G401.6 (cell line): Measurements from ENCODE around the gene KCTD18.

ENCODE experiments used
- FAIRE-seq: peaks from 2 replicates; lab custom pipeline; 2012; peaks lifted over from hg19 to GRCh38; lab: Jason Lieb, UNC

KCTD18 gene

DNA sequence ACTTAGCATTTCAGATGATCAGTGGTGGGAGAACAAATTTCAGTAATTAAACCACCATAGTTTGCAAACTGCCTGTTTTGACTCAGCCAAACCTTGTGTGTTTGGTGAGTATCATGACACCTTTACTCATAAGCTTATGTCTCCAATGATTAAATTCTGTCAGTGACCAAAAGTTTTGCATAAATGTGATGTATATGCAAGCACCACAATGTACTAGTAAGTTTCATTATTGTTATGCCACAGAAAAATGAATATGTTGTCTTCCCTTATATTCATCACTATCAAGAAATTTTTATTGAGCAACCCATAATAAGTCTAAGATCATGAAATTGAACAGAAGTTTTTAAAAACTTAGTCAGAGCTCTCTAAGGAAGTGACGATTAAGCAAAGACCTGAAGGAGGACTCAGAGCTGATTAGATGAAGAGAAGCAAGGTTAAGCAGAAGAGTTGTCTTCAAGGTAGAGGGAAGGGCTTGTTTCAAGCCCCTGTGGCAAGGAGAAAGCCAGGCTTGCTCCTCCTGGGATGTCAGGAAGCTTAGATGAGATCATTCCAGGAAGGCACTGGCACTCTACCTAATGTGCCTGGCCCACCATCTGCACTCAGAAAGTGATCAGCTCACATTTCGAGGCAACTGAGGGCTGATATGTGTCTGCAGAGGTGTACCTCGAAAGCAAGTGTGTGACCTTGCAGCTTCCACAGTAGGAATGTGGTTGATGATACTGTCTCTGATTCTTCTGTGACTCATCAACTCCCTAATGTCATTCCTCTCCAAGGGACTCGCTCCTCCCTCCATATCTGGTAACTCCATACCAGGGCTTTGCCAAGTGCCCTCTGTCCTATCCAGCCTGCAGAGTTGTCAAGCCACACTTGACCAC is 54.7 kb downstream of the KCTD18 start:
- no peak for FAIRE-seq

DNA sequence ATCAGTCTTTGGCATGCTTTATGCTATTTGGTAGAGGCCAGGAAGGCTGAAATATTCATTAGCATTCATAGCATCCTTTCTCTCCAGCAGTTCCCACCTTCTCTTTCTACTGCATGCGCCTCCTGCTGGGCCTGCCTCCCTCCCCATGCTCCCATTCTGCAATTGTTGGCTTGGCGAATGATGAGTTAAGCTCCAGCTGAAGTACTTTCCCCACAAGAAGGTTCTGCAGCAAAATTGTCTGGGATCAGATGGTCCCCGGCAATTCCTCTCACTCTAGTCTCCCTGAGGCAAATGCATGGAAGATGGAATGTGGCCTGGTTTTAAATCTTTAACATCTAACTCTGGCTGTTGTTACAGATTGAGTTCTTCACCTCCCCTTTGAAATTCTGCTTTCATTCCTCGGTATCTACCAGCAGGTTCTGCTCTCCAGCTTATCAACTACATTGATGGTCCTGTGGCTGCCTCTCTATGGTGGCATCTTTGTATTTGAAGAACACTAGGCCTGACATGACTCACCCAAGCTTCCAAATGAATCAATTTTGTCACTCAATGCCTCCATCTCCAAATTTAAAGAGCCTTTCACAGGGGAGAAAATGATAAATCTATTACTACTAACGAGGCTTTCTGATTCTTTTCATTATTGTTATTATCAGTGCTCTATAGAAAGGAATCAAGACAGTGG is 55.9 kb downstream of the KCTD18 start:
- no peak for FAIRE-seq

GRCh38 chr2:200453142-200453852 is 56.6 kb downstream of the KCTD18 start:
- no peak for FAIRE-seq

GRCh38 chr2:200452377-200452776 is 57.5 kb downstream of the KCTD18 start:
- FAIRE-seq: no peak

GRCh38 chr2:200451511-200451910 is 58.4 kb downstream of the KCTD18 start:
- no peak for FAIRE-seq

DNA sequence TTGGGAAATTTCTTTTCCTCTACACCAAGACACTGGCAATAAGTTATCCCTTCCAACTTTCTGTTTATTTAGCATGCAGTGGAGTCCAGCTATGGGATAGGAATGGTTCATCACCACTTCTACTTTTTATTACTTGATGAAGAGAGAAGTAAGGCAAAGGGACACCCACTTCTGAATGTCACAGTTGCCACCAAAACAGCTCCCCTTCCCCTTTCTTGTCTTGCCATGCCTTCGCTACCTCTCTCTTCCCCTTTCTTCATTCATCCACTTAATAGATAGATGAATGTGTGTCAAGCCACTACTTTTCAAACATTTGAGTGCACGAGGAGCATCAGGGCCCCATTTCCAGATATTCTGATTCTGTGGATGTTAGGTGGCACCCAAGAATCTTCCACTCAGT is 59.6 kb downstream of the KCTD18 start:
- FAIRE-seq: no peak

DNA sequence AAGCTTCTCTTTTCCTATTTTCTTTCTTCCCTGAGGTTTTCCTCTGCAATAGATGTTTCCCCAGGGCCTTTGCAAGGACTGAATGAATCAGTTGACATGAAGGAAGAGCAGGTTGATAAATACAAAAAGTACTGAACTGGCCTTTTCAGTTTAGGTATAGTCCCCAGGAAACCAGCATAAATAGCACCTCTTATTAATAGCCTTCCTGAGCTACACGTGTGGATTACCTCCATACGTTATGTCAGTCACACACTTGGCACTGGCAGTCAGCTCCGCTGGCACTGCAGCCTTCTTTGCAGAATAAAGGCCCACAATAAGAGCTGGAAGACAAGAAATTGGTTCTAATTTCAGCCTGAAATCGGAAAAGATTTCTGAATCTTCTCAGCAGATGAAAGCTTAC is 60.7 kb downstream of the KCTD18 start:
- FAIRE-seq: no peak

- FAIRE-seq: no peak
Measured at GRCh38 chr2:200448455-200448854, 61.4 kb downstream of the KCTD18 start.

- no peak for FAIRE-seq
Measured at GRCh38 chr2:200447139-200447855, 62.6 kb downstream of the KCTD18 start.

DNA sequence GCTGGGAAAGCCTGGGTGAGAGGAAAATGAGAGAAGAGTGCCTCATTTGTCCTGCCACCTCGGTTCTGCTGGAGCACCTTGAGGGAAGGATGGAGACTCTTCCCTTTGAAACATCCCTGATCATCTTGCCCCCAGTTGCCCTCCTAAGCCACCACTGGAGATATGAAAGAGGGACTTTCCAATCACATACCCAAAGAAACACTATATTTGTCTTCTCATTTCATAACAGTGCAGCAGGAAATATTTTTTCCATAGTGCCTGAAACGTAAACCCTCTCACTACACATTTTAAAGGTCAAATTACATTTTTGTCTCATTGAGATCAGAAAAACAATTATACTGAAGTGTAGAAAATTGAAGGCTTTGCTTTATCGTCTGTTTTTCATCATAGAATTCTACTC is 63.3 kb downstream of the KCTD18 start:
- no peak for FAIRE-seq

DNA sequence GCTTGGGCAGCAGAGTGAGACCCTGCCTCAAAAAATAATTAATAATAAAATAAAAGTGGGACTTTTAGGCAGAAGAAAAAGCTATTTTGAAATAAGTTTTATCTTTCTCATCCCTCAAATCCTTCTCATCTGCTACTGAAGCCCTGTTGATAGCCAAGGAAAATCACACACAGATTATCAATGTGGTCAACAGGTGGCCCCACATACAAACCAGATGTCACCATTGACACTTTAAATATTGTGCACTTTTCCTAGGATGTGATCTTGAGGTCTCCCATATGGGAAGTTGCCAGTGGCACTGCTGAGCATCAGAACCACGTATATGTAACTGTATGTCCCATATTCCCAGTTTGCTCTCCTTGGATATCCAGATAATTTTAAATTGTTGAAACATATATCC is 64.6 kb downstream of the KCTD18 start:
- FAIRE-seq: no peak

DNA sequence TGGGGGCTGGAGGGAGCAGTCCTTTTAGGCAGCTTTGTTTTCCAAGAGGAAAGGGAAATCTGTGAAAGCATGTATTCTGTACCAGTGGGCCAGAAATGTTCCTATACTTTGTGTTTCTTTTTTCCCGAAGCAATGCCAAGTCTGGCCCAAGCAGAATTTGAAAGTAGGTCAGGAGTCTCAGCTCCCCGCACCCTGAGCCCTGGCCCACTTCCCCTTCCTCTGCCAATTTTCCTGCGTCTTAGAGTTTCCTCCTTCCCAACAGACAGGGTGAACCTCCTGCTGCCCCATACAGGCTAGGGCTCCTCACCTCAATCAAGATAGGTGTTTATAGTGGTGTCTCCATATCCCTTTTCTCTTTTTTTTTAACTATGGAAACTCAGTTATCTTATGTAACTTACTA is 65.3 kb downstream of the KCTD18 start:
- FAIRE-seq: no peak

- no peak for FAIRE-seq
Measured at GRCh38 chr2:200443916-200444315, 66.0 kb downstream of the KCTD18 start.

DNA sequence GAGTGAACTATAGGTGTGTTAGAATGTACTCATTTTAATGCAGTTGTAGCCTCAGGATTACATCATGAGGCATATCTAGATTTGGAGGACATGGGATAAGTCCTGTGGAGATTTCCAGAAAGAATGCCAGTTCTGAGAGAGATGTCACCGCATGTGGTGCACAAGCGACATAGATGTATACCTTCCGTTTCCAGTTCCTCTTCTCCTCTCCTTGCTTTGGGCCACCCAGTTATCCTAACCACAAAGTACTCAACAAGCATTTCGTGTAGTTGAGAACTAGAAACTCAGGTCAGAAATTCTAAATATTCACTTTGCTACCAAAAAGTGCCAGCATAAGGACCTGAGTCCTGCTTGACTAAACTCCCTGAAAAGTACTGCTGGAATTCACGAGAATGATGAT is 66.5 kb downstream of the KCTD18 start:
- no peak for FAIRE-seq

- FAIRE-seq: no peak
Measured at GRCh38 chr2:200442471-200442870, 67.4 kb downstream of the KCTD18 start.

DNA sequence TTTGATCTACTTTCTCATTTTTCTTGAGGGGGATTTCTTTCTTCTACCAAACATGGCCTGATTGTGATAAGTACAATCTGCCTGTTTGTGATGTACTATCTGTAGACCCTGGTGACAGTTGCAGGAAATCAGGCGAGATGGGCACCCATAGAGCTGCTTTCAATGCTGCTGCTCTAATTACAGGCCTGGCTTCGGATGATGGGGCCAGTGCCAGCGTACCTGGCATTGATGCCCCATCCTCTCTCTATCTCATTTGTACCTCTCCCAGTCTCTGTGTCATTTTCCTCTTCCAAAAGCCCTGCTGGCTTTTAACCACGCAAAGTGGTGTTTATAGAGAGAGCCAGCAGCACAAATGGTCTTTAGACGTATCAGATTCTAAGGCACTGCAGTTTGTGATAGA is 69.9 kb downstream of the KCTD18 start:
- FAIRE-seq: no peak
